Vagina (tissue), 2 donors: ENCODE measurements around the gene AGBL2. TPM values are rescaled to one million over a fixed set of nuclear protein-coding genes. Genes with fewer than 3 reads are reported as not detected.
A peak's percentile ranks its signal among the peaks of the same experiment; 100 is the strongest.
"Not testable (repeated sequence)": the region's sequence is repeated elsewhere in the genome, so short reads cannot be mapped to it uniquely, and the experiment has no call there.

Source experiments
- DNase-seq, 2 donors: peaks; one replicate each; pipeline ENCODE4 v3.0.0-alpha.2; 2017; ENCODE audit errors: extremely low spot score in 2 of 2
- H3K27ac ChIP-seq: fragments of 200-600 bp; sonication (generic); one replicate; pipeline ENCODE4 v1.5.1; 2019
- H3K27me3 ChIP-seq: fragments of 200-600 bp; sonication (generic); one replicate; pipeline ENCODE4 v1.5.1; 2019
- H3K36me3 ChIP-seq, 2 donors: fragments of 200-600 bp; sonication (generic); one replicate each; pipeline ENCODE4 v1.5.1; 2017 to 2019
- H3K4me1 ChIP-seq: fragments of 200-600 bp; sonication (generic); one replicate; pipeline ENCODE4 v1.5.1; 2019
- H3K4me3 ChIP-seq, 2 donors: fragments of 200-600 bp; sonication (generic); 1 replicate in 1 of 2; 2 replicates in 1 of 2; pipeline ENCODE4 v1.5.1; 2016 to 2019
- H3K9me3 ChIP-seq: fragments of 200-600 bp; sonication (generic); one replicate; pipeline ENCODE4 v1.5.1; 2019
- CTCF ChIP-seq, 3 experiments: fragments of 450-650 bp in 2 of 3; fragments of 200-600 bp in 1 of 3; sonication (generic) in 1 of 3; IDR thresholded peaks; one replicate each; pipeline ENCODE4 v1.5.1; 2017 to 2019; ENCODE audit warnings: antibody characterized with exemption in 3 of 3, mild to moderate bottlenecking in 2 of 3, moderate library complexity in 2 of 3
- POLR2A ChIP-seq, 2 donors: fragments of 450-650 bp; IDR thresholded peaks; one replicate each; pipeline ENCODE4 v1.6.1; 2017; ENCODE audit warnings: antibody characterized with exemption in 2 of 2, mild to moderate bottlenecking in 2 of 2, moderate library complexity in 2 of 2
- POLR2AphosphoS5 ChIP-seq, 2 donors: sonication (generic); formaldehyde crosslinking; IDR thresholded peaks; one replicate each; pipeline ENCODE4 v1.9.0; 2017; ENCODE audit warnings: antibody characterized with exemption in 2 of 2, mild to moderate bottlenecking in 2 of 2, low read depth in 1 of 2; ENCODE audit not compliant: insufficient read depth in 1 of 2
- intact Hi-C: fragments of 100-400 bp; cut with DNase I; formaldehyde crosslinking; loops from one replicate; pipeline ENCODE4 v1.15.1; 2023
- total RNA-seq: library from RNA; depleted of rRNA; stranded (reverse); fragments of >200 nt; gene quantifications from one replicate; pipeline ENCODE4 v1.2.3, GENCODE V29; 2016

The AGBL2 gene
- total RNA-seq, 1 donor from 2014 or later: 2.2 TPM

GRCh38 chr11:47645500-47645899 lies 69.7 kb downstream of the AGBL2 start:
- no peak overlapping the region for H3K27ac ChIP-seq
- H3K27me3 ChIP-seq: no peaks in the 10 kb centered on the region
- no peaks in the 10 kb centered on the region for H3K9me3 ChIP-seq
- DNase-seq: no peak
- intact Hi-C loops: no loop called here
- H3K4me3 ChIP-seq: no peak overlapping the region
- H3K4me1 ChIP-seq: peaks cover 15% of the 10 kb centered on the region
- no peak for TF ChIP-seq POLR2A (IDR thresholded peaks at IDR 0.05)
- no peaks in the 10 kb centered on the region for H3K36me3 ChIP-seq

GRCh38 chr11:47642099-47642855 lies 72.9 kb downstream of the AGBL2 start, which contains the start of gene MTCH2:
TSS of gene MTCH2 (minus strand) at chr11:47642559. CDS start at chr11:47642465, 94 bp downstream.
- peak; percentile 98 for DNase-seq
- H3K27me3 ChIP-seq: no peaks in the 10 kb centered on the region
- H3K4me3 ChIP-seq: peak within 1 kb of the TSS; percentile 85 to 89
- H3K36me3 ChIP-seq: no peaks in the 10 kb centered on the region
- intact Hi-C loops: no loop called here
- TF ChIP-seq POLR2A (IDR thresholded peaks at IDR 0.05): peak in 1 of 2 donors; percentile 24
- TF ChIP-seq POLR2AphosphoS5 (IDR thresholded peaks at IDR 0.05; ENCODE audit: insufficient read depth in 1 of 2, low read depth in 1 of 2): peak; percentile 86 to 93
- peak in 2 of 3 experiments; percentile 25 to 55 for TF ChIP-seq CTCF (IDR thresholded peaks at IDR 0.05)
- peaks cover 20% of the 10 kb centered on the region for H3K4me1 ChIP-seq
- no peaks in the 10 kb centered on the region for H3K9me3 ChIP-seq
- peak within 1 kb of the TSS; percentile 96 for H3K27ac ChIP-seq

- H3K36me3 ChIP-seq: no peaks in the 10 kb centered on the region
- no peak for TF ChIP-seq POLR2AphosphoS5 (IDR thresholded peaks at IDR 0.05; ENCODE audit: insufficient read depth in 1 of 2, low read depth in 1 of 2)
- no peak for TF ChIP-seq POLR2A (IDR thresholded peaks at IDR 0.05)
- TF ChIP-seq CTCF (IDR thresholded peaks at IDR 0.05): no peak
- H3K4me3 ChIP-seq: peak overlapping the region; percentile 85 to 89
- peaks cover 20% of the 10 kb centered on the region for H3K4me1 ChIP-seq
- intact Hi-C loops: no loop called here
- H3K27ac ChIP-seq: peak overlapping the region; percentile 96
- no peaks in the 10 kb centered on the region for H3K9me3 ChIP-seq
- no peaks in the 10 kb centered on the region for H3K27me3 ChIP-seq
- no peak for DNase-seq
Measured at GRCh38 chr11:47641600-47642098, 73.5 kb downstream of the AGBL2 start.

GRCh38 chr11:47640506-47640905 lies 74.7 kb downstream of the AGBL2 start:
- peaks cover 20% of the 10 kb centered on the region for H3K4me1 ChIP-seq
- H3K4me3 ChIP-seq, H3K27me3 ChIP-seq, intact Hi-C loops, H3K9me3 ChIP-seq, H3K27ac ChIP-seq, H3K36me3 ChIP-seq, DNase-seq: not testable (repeated sequence)

- Histone ChIP-seq H3K4me1 (peaks cover 14% of the 10 kb centered on the region), H3K36me3 (peaks cover 0 to 21% of the 10 kb centered on the region in 2 donors)
- H3K27me3 ChIP-seq, H3K27ac ChIP-seq, H3K4me3 ChIP-seq, DNase-seq, intact Hi-C loops, H3K9me3 ChIP-seq: not testable (repeated sequence)
Measured at GRCh38 chr11:47636331-47636730, 78.8 kb downstream of the AGBL2 start.

- DNase-seq: no peak
- Histone ChIP-seq H3K4me3 (no peak overlapping the region), H3K27ac (no peak overlapping the region), H3K4me1 (no peaks in the 10 kb centered on the region), H3K27me3 (no peaks in the 10 kb centered on the region), H3K9me3 (no peaks in the 10 kb centered on the region), H3K36me3 (peaks cover 0 to 61% of the 10 kb centered on the region in 2 donors)
- intact Hi-C loops: no loop called here
- no peak for TF ChIP-seq POLR2AphosphoS5 (IDR thresholded peaks at IDR 0.05; ENCODE audit: insufficient read depth in 1 of 2, low read depth in 1 of 2)
- no peak for TF ChIP-seq CTCF (IDR thresholded peaks at IDR 0.05)
Measured at GRCh38 chr11:47631473-47631872, 83.7 kb downstream of the AGBL2 start.
